ENCODE data around the gene ADGRG6.

The ADGRG6 gene

DNA sequence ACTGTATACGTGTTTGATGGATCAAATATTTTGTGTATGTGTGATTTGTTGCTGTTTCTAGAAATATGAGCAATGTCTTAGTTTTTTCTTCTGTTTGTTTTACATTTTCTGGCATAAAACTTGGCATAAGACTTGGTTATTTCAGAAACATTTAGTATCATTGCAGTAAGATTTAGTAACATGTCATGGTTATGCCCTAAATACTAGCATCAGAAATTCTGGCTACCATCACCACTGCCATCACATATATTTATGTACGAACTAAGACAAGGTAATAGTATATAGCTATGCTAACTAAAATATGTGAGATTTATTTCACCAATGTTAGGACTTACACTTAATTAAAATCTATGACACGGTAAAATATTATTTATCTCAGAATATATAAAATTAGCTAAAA is 10.3 kb upstream of the ADGRG6 start:
- no peaks in the 10 kb centered on the region for H3K36me3 ChIP-seq (ENCODE audit: control insufficient read depth in 2 of 2, insufficient read depth in 1 of 2, low read length in 2 of 2)
- ChIA-PET CTCF (interaction anchor here (1.6 kb wide), 1 partner anchor 18 kb away, joined by 4 read pairs; no protein-coding TSS in a partner anchor), POLR2A (no interaction called here)
- no peak overlapping the region for H3K4me3 ChIP-seq (ENCODE audit: low read depth, low read length)
- no peak for TF ChIP-seq ZNF223 (tag by site-specific recombination; IDR thresholded peaks at IDR 0.05)
- no peak for TF ChIP-seq MEIS1 (CRISPR knock-in tag; IDR thresholded peaks at IDR 0.05; ENCODE audit: borderline replicate concordance)
- no peak for TF ChIP-seq ZBTB11 (tag by site-specific recombination; conservative IDR thresholded peaks at IDR 0.05; ENCODE audit: low read depth)
- TF ChIP-seq ZNF391 (tag by site-specific recombination; IDR thresholded peaks at IDR 0.05; ENCODE audit: borderline replicate concordance, low read depth): no peak
- TF ChIP-seq PRDM4 (tag by site-specific recombination; IDR thresholded peaks at IDR 0.05): no peak
- no peak for TF ChIP-seq KLF10 (tag by site-specific recombination; IDR thresholded peaks at IDR 0.05)
- no peak for TF ChIP-seq ZNF350 (tag by site-specific recombination; IDR thresholded peaks at IDR 0.05)
- no peak for TF ChIP-seq ZNF549 (tag by site-specific recombination; IDR thresholded peaks at IDR 0.05)
- TF ChIP-seq REPIN1 (tag by site-specific recombination; IDR thresholded peaks at IDR 0.05; ENCODE audit: low read depth): no peak
- TF ChIP-seq ZNF596 (tag by site-specific recombination; IDR thresholded peaks at IDR 0.05): no peak
- TF ChIP-seq, protein P1, sequence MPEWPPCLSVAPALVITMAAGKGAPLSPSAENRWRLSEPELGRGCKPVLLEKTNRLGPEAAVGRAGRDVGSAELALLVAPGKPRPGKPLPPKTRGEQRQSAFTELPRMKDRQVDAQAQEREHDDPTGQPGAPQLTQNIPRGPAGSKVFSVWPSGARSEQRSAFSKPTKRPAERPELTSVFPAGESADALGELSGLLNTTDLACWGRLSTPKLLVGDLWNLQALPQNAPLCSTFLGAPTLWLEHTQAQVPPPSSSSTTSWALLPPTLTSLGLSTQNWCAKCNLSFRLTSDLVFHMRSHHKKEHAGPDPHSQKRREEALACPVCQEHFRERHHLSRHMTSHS (tag by site-specific recombination; IDR thresholded peaks at IDR 0.05): no peak
- TF ChIP-seq TCF7L2 (IDR thresholded peaks at IDR 0.05; ENCODE audit: borderline replicate concordance, low read depth, low read length): no peak
- no peak for TF ChIP-seq SALL2 (tag by site-specific recombination; IDR thresholded peaks at IDR 0.05; ENCODE audit: borderline replicate concordance)
- TF ChIP-seq, protein P2, sequence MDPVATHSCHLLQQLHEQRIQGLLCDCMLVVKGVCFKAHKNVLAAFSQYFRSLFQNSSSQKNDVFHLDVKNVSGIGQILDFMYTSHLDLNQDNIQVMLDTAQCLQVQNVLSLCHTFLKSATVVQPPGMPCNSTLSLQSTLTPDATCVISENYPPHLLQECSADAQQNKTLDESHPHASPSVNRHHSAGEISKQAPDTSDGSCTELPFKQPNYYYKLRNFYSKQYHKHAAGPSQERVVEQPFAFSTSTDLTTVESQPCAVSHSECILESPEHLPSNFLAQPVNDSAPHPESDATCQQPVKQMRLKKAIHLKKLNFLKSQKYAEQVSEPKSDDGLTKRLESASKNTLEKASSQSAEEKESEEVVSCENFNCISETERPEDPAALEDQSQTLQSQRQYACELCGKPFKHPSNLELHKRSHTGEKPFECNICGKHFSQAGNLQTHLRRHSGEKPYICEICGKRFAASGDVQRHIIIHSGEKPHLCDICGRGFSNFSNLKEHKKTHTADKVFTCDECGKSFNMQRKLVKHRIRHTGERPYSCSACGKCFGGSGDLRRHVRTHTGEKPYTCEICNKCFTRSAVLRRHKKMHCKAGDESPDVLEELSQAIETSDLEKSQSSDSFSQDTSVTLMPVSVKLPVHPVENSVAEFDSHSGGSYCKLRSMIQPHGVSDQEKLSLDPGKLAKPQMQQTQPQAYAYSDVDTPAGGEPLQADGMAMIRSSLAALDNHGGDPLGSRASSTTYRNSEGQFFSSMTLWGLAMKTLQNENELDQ (tag by site-specific recombination; IDR thresholded peaks at IDR 0.05; ENCODE audit: low read depth): no peak
- H3K4me1 ChIP-seq (ENCODE audit: control insufficient read depth, insufficient read depth, low read length): no peaks in the 10 kb centered on the region
- no peak overlapping the region for H3K27ac ChIP-seq (ENCODE audit: extremely low read depth, low read depth, low read length)
- H3K9me3 ChIP-seq (ENCODE audit: control insufficient read depth, insufficient read depth, low read depth, low read length): no peaks in the 10 kb centered on the region

DNA sequence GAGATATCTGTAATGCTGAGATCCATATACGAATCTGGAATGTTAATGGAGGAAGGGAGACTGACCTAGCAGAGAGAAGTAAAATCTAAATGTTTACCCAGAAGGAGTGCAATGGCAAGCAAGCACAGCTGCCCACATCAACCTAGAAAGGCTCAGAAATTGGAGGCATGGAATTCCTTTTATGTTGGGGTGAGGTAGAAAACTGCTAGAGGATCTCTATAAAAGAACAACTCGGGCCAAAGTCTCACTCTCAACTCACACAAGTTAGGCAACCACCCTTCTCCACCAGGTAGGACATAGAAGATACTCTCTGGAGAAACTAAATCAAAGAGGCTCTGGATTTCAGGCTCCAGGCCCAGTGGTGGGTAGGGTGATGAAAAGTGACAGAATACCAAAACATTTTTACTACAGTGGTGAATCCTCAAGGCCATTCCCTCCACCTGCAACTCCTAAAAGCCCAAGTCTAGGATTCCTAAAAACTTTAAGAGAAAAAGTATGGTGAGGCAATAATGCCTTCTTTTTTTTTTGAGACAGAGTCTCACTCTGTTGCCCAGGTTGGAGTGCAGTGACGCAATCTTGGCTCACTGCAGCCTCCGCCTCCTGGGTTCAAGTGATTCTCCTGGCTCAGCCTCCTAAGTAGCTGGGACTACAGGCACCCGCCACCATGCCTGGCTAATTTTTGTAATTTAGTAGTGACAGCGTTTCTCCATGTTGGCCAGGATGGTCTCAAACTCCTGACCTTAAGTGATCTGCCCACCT is 9.5 kb upstream of the ADGRG6 start:
- Histone ChIP-seq H3K4me3 (ENCODE audit: low read depth, low read length) (no peak overlapping the region), H3K36me3 (ENCODE audit: control insufficient read depth in 2 of 2, insufficient read depth in 1 of 2, low read length in 2 of 2) (no peaks in the 10 kb centered on the region), H3K9me3 (ENCODE audit: control insufficient read depth, insufficient read depth, low read depth, low read length) (no peaks in the 10 kb centered on the region), H3K27ac (ENCODE audit: extremely low read depth, low read depth, low read length) (no peak overlapping the region), H3K4me1 (ENCODE audit: control insufficient read depth, insufficient read depth, low read length) (no peaks in the 10 kb centered on the region)
- POLR2A ChIA-PET: no interaction called here
- CTCF ChIA-PET: interaction anchor here (1.6 kb wide), 1 partner anchor 17 kb away, joined by 4 read pairs; no protein-coding TSS in a partner anchor
- TF ChIP-seq ZNF16 (tag by site-specific recombination; IDR thresholded peaks at IDR 0.05; ENCODE audit: low read depth): no peak
- no peak for TF ChIP-seq ZNF211 (tag by site-specific recombination; IDR thresholded peaks at IDR 0.05; ENCODE audit: low read depth)
- no peak for TF ChIP-seq ZNF324 (tag by site-specific recombination; IDR thresholded peaks at IDR 0.05)
- no peak for TF ChIP-seq ZNF426 (tag by site-specific recombination; IDR thresholded peaks at IDR 0.05)
- no peak for TF ChIP-seq PRDM1 (tag by site-specific recombination; IDR thresholded peaks at IDR 0.05)
